Loucy (cell line): Measurements from ENCODE around the gene CYB5B.

Source experiments
- H2AFZ ChIP-seq: fragments of 200-600 bp; sonication (generic); 2 replicates; pipeline ENCODE4 v1.6.0; 2016; ENCODE audit warnings: antibody characterized with exemption, mild to moderate bottlenecking, low read length, moderate library complexity
- H3F3A ChIP-seq: fragments of 200-600 bp; 2 replicates; pipeline ENCODE4 v1.6.0; 2016; ENCODE audit warnings: antibody characterized with exemption, low read depth, mild to moderate bottlenecking
- H3K27me3 ChIP-seq: fragments of 200-600 bp; sonication (generic); 2 replicates; pipeline ENCODE4 v1.6.1; 2014; ENCODE audit warnings: low read length, mild to moderate bottlenecking; ENCODE audit not compliant: insufficient read depth, poor library complexity, severe bottlenecking
- H3K36me3 ChIP-seq: fragments of 200-600 bp; sonication (generic); 2 replicates; pipeline ENCODE4 v1.6.1; 2016; ENCODE audit warnings: low read length; ENCODE audit not compliant: insufficient read depth
- H3K4me1 ChIP-seq: fragments of 200-600 bp; sonication (generic); 2 replicates; pipeline ENCODE4 v1.5.1; 2014; ENCODE audit warnings: low read length, mild to moderate bottlenecking; ENCODE audit not compliant: insufficient read depth, poor library complexity, severe bottlenecking
- H3K4me2 ChIP-seq: fragments of 200-600 bp; sonication (generic); 2 replicates; pipeline ENCODE4 v1.6.0; 2014; ENCODE audit warnings: antibody characterized with exemption, low read length, low read depth, mild to moderate bottlenecking; ENCODE audit not compliant: poor library complexity, severe bottlenecking
- H3K4me3 ChIP-seq: fragments of 200-600 bp; sonication (generic); 2 replicates; pipeline ENCODE4 v1.5.1; 2014; ENCODE audit warnings: low read length, mild to moderate bottlenecking, mixed read lengths; ENCODE audit not compliant: poor library complexity, severe bottlenecking
- H3K79me2 ChIP-seq: fragments of 200-600 bp; sonication (generic); 2 replicates; pipeline ENCODE4 v1.6.1; 2014; ENCODE audit warnings: low read length; ENCODE audit not compliant: insufficient read depth
- H3K9ac ChIP-seq: fragments of 200-600 bp; sonication (generic); 2 replicates; pipeline ENCODE4 v1.6.0; 2014; ENCODE audit warnings: mild to moderate bottlenecking, low read depth, low read length, moderate library complexity; ENCODE audit not compliant: poor library complexity, severe bottlenecking
- H3K9me2 ChIP-seq: fragments of 200-600 bp; sonication (generic); replicated peaks from 2 replicates; pipeline ENCODE4 v1.6.1; 2016; ENCODE audit warnings: low read depth, low read length, mixed read lengths
- H3K9me3 ChIP-seq: fragments of 200-600 bp; sonication (generic); 2 replicates; pipeline ENCODE4 v1.6.1; 2014; ENCODE audit warnings: mild to moderate bottlenecking, antibody characterized with exemption, low read length, low read depth; ENCODE audit not compliant: insufficient read depth
- H4K20me1 ChIP-seq: fragments of 200-600 bp; sonication (generic); 2 replicates; pipeline ENCODE4 v1.6.0; 2014; ENCODE audit warnings: antibody characterized with exemption, low read length, mild to moderate bottlenecking; ENCODE audit not compliant: insufficient read depth, poor library complexity, severe bottlenecking
- CTCF ChIP-seq: fragments of 200-600 bp; sonication (generic); conservative IDR thresholded peaks from 2 replicates; pipeline ENCODE4 v1.5.1; 2014; ENCODE audit warnings: mild to moderate bottlenecking, antibody characterized with exemption, low read length
- EZH2phosphoT487 ChIP-seq: fragments of 200-600 bp; IDR thresholded peaks from 2 replicates; pipeline ENCODE4 v1.6.1; 2018; ENCODE audit warnings: antibody characterized with exemption, mild to moderate bottlenecking, moderate library complexity, borderline replicate concordance

CYB5B gene

DNA sequence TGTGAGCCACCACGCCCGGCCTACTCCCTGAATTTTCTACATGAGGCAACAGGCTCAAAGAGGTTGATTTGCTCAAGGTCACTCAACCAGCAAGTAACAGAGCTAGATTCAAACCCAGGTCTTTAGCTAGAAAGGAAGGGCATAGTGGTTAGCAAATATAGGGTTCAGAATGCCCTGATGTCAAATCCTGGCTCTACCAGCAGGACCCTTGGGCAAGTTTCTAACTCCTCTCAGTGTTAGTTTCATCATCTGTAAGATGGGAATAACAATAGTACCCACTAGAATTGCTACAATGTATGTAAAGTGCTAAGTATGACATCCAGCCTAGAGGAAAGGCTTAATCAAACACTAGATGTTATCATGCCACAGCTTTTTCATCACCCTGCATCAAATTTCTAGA lies 19.1 kb upstream of the CYB5B start:
- TF ChIP-seq CTCF (no peak), EZH2phosphoT487 (no peak)
- Histone ChIP-seq H3K9me2 (no peaks in the 10 kb centered on the region), H3K4me1 (peaks cover 10% of the 10 kb centered on the region), H4K20me1 (no peaks in the 10 kb centered on the region), H3F3A (no peaks in the 10 kb centered on the region), H3K4me2 (no peak overlapping the region), H3K9me3 (no peaks in the 10 kb centered on the region), H3K4me3 (no peak overlapping the region), H3K36me3 (no peaks in the 10 kb centered on the region), H3K27me3 (no peaks in the 10 kb centered on the region), H2AFZ (no peak overlapping the region; the same call in 1 of the 2 replicates), H3K79me2 (no peaks in the 10 kb centered on the region), H3K9ac (no peak overlapping the region)

DNA sequence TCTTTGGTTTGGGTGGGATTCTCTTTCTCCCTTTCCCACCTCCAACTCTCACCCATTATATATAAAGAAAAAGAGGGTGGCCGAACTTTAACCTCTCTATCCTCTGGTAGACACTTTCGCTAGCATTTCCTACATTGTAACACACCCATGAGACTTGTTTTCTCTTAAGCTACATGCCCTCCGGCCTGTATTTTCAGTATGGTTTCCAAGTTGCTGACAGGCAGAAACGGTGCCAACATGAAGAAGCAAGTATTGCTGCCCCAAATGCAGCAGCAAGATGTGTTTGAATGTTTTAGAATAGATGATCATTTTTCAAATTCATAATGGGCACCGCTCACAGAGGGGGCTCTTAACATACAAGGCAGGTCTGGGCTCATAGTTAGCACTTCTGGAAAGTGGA lies 18.7 kb upstream of the CYB5B start:
- Histone ChIP-seq H3K9me3 (no peaks in the 10 kb centered on the region), H3K9ac (no peak overlapping the region), H2AFZ (no peak overlapping the region), H3K27me3 (no peaks in the 10 kb centered on the region), H3K36me3 (no peaks in the 10 kb centered on the region), H3K4me1 (peaks cover 10% of the 10 kb centered on the region), H3K9me2 (no peaks in the 10 kb centered on the region), H3K4me2 (no peak overlapping the region), H3K79me2 (no peaks in the 10 kb centered on the region), H3F3A (no peaks in the 10 kb centered on the region), H3K4me3 (no peak overlapping the region), H4K20me1 (no peaks in the 10 kb centered on the region)
- TF ChIP-seq CTCF (no peak), EZH2phosphoT487 (no peak)

GRCh38 chr16:69406780-69407331 lies 17.6 kb upstream of the CYB5B start:
- H3K36me3 ChIP-seq: no peaks in the 10 kb centered on the region

More at GRCh38 chr16:69406780-69407331, 17.6 kb upstream of the CYB5B start:
- H4K20me1 ChIP-seq: no peaks in the 10 kb centered on the region
- H3K4me1 ChIP-seq: peaks cover 10% of the 10 kb centered on the region
- H3K9me2 ChIP-seq: no peaks in the 10 kb centered on the region
- no peak overlapping the region for H2AFZ ChIP-seq
- TF ChIP-seq EZH2phosphoT487 (no peak), CTCF (no peak)
- no peaks in the 10 kb centered on the region for H3K9me3 ChIP-seq
- H3K4me2 ChIP-seq: no peak overlapping the region
- no peaks in the 10 kb centered on the region for H3K27me3 ChIP-seq
- no peak overlapping the region for H3K9ac ChIP-seq
- H3F3A ChIP-seq: no peaks in the 10 kb centered on the region
- H3K4me3 ChIP-seq: no peak overlapping the region
- no peaks in the 10 kb centered on the region for H3K79me2 ChIP-seq
